ENCODE data around the gene C1S.

The C1S gene

GRCh38 chr12:7093892-7094291 lies 33.4 kb downstream of the C1S start:
- Histone ChIP-seq H3K4me3 (no peak overlapping the region), H3K27ac (peak overlapping the region in 1 of 2 donors; percentile 33)
- no peak for TF ChIP-seq CTCF (IDR thresholded peaks at IDR 0.05)
- no peak for DNase-seq (ENCODE audit: low spot score)

GRCh38 chr12:7096006-7096932 lies 35.8 kb downstream of the C1S start:
- no peak for TF ChIP-seq CTCF (IDR thresholded peaks at IDR 0.05)
- no peak for DNase-seq (ENCODE audit: low spot score)
- no peak overlapping the region for H3K27ac ChIP-seq
- H3K4me3 ChIP-seq = no peak overlapping the region

- no peak overlapping the region for H3K4me3 ChIP-seq
- DNase-seq (ENCODE audit: low spot score) = no peak
- H3K27ac ChIP-seq = no peak overlapping the region
- no peak for TF ChIP-seq CTCF (IDR thresholded peaks at IDR 0.05)
Observed at GRCh38 chr12:7096979-7097378, 36.5 kb downstream of the C1S start.

GRCh38 chr12:7099290-7099996 lies 38.9 kb downstream of the C1S start:
- Histone ChIP-seq H3K27ac (no peak overlapping the region), H3K4me3 (no peak overlapping the region)
- no peak for TF ChIP-seq CTCF (IDR thresholded peaks at IDR 0.05)
- DNase-seq (ENCODE audit: low spot score) = no peak

GRCh38 chr12:7100239-7100638 lies 39.7 kb downstream of the C1S start:
- no peak for TF ChIP-seq CTCF (IDR thresholded peaks at IDR 0.05)
- H3K27ac ChIP-seq = no peak overlapping the region
- no peak overlapping the region for H3K4me3 ChIP-seq
- no peak for DNase-seq (ENCODE audit: low spot score)

- TF ChIP-seq CTCF (IDR thresholded peaks at IDR 0.05) = no peak
- DNase-seq (ENCODE audit: low spot score) = no peak
- H3K27ac ChIP-seq = peak overlapping the region in 1 of 2 donors; percentile 61
- H3K4me3 ChIP-seq = no peak overlapping the region
Observed at GRCh38 chr12:7101047-7101693, 40.7 kb downstream of the C1S start.
